ENCODE measurements around the gene ZRANB1. TPM values are rescaled to one million over a fixed set of nuclear protein-coding genes. Genes with fewer than 3 reads are reported as not detected.

The ZRANB1 gene
- total and polyA plus RNA-seq, 2 of the 13 experiments (the other 11 are each of a cell fraction or from before 2014, with no cell fraction given), result 10.3 to 19.6 TPM

DNA sequence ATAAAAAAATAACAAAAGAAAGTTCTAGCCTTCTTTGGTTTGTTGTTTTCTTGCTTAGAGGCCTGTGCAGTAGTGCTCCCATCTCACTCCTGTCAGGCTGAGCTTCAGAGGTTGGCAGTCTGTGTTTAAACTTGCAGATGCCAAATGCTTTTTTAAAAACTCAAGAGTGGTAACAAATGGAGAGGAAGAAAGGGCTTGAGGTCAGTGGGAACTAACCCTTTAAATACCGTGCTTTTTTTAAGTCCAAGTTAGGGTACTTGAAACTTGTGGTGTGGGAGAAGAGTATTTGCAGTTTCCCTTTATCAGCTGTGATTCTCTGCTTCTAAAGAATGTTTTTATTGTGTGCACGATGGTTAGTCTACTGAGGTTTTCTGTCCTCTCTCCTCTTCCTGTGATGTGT lies 29.4 kb downstream of the ZRANB1 start:
- Histone ChIP-seq H3K4me2 (ENCODE audit: low read depth, low read length) (no peak overlapping the region), H3K27ac (ENCODE audit: extremely low read length, insufficient read depth, low read length) (no peak overlapping the region), H3K27me3 (ENCODE audit: control insufficient read depth in 1 of 2, insufficient read depth in 2 of 2, low read length in 2 of 2) (no peaks in the 10 kb centered on the region), H3K9me3 (ENCODE audit: low read length) (no peaks in the 10 kb centered on the region), H4K20me1 (ENCODE audit: insufficient read depth, low read length) (peaks cover 5% of the 10 kb centered on the region; the same call in 1 of the 2 replicates), H3K79me2 (ENCODE audit: insufficient read depth, low read length) (peaks cover 11% of the 10 kb centered on the region), H3K4me1 (ENCODE audit: insufficient read depth, low read length) (no peaks in the 10 kb centered on the region), H2AFZ (ENCODE audit: low read length) (no peak overlapping the region), H3K36me3 (replicated peaks in 1 of 2; ENCODE audit: control insufficient read depth in 1 of 2, insufficient read depth in 2 of 2, low read length in 2 of 2) (peaks cover 28 to 63% of the 10 kb centered on the region in 2 experiments), H3K9ac (ENCODE audit: insufficient read depth, low read depth, low read length) (no peak overlapping the region), H3K4me3 (replicated peaks in 1 of 3; ENCODE audit: insufficient read depth in 1 of 3, low read depth in 2 of 3, low read length in 3 of 3) (no peak overlapping the region)
- TF ChIP-seq SPEN (CRISPR knock-in tag; IDR thresholded peaks at IDR 0.05; ENCODE audit: low read depth) (no peak), ZNF713 (CRISPR knock-in tag; IDR thresholded peaks at IDR 0.05) (no peak), HES4 (CRISPR knock-in tag; IDR thresholded peaks at IDR 0.05; ENCODE audit: borderline replicate concordance) (no peak), ZNF703 (CRISPR knock-in tag; IDR thresholded peaks at IDR 0.05; ENCODE audit: borderline replicate concordance) (no peak), ZNF225 (CRISPR knock-in tag; IDR thresholded peaks at IDR 0.05) (no peak), PAX8 (CRISPR knock-in tag; IDR thresholded peaks at IDR 0.05; ENCODE audit: borderline replicate concordance) (no peak), ZC3H13 (CRISPR knock-in tag; IDR thresholded peaks at IDR 0.05) (no peak), MIXL1 (CRISPR knock-in tag; IDR thresholded peaks at IDR 0.05) (no peak), ZNF331 (CRISPR knock-in tag; IDR thresholded peaks at IDR 0.05) (no peak)
- TF ChIP-seq, protein P1, sequence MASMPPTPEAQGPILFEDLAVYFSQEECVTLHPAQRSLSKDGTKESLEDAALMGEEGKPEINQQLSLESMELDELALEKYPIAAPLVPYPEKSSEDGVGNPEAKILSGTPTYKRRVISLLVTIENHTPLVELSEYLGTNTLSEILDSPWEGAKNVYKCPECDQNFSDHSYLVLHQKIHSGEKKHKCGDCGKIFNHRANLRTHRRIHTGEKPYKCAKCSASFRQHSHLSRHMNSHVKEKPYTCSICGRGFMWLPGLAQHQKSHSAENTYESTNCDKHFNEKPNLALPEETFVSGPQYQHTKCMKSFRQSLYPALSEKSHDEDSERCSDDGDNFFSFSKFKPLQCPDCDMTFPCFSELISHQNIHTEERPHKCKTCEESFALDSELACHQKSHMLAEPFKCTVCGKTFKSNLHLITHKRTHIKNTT (CRISPR knock-in tag; IDR thresholded peaks at IDR 0.05), result no peak
- TF ChIP-seq, protein P2, sequence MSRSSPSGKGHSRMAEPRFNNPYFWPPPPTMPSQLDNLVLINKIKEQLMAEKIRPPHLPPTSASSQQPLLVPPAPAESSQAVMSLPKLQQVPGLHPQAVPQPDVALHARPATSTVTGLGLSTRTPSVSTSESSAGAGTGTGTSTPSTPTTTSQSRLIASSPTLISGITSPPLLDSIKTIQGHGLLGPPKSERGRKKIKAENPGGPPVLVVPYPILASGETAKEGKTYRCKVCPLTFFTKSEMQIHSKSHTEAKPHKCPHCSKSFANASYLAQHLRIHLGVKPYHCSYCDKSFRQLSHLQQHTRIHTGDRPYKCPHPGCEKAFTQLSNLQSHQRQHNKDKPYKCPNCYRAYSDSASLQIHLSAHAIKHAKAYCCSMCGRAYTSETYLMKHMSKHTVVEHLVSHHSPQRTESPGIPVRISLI (CRISPR knock-in tag; IDR thresholded peaks at IDR 0.05; ENCODE audit: borderline replicate concordance), result no peak
- DNase-seq (ENCODE audit: low spot score) (no peak), FAIRE-seq (no peak), ATAC-seq (no peak)
- 89% methylated on average over 2 of the region's 2 CpGs for WGBS (ENCODE audit: low lambda C conversion rate)
- in situ Hi-C loops (cut with HindIII; ENCODE audit: extremely low pct_ligation_motif_present, low pct_unique_long_range_greater_than_20kb) (no loop called here), intact Hi-C loops (cut with micrococcal nuclease; ENCODE audit: unreplicated experiment) (no loop called here)
- POLR2A ChIA-PET, result no interaction called here
- CTCF ChIA-PET (ENCODE audit: low intra/inter-chr PET ratio, low total read pairs), result no interaction called here
- no TSS peak for BruUV-seq (replicated peaks)

Data from HepG2 (cell line).